Panc1 (cell line): ENCODE data around the gene SLC12A8. TPM values are rescaled to one million over a fixed set of nuclear protein-coding genes. Genes with fewer than 3 reads are reported as not detected.
A peak's percentile ranks its signal among the peaks of the same experiment; 100 is the strongest.

Experiments used
- ATAC-seq: fragments of 200-7000 bp; cut with Tn5 transposase; 2 replicates; pipeline ENCODE4 v1.9.1; 2020; ENCODE audit warnings: mild to moderate bottlenecking, moderate library complexity
- BruUV-seq: library from RNA; stranded (reverse); fragments of 400-500 nt; replicated peaks from 2 replicates; lab custom pipeline; 2021; lab: Mats Ljungman, UMichigan
- CTCF ChIA-PET: fragments of 300-600 bp; sonication (Branson Sonifier 250); formaldehyde crosslinking; loops from one replicate; lab custom pipeline; 2022; ENCODE audit warnings: antibody characterized with exemption; lab: Charles Lee
- POLR2A ChIA-PET: fragments of 300-600 bp; sonication (Branson Sonifier 250); formaldehyde crosslinking; loops from one replicate; lab custom pipeline; 2022; ENCODE audit warnings: antibody characterized with exemption; lab: Charles Lee
- DNase-seq: peaks from one replicate; pipeline ENCODE4 v3.0.0-alpha.2; 2010; ENCODE audit warnings: low read depth, low spot score
- H3K27ac ChIP-seq: 2 replicates; pipeline ENCODE4 v1.5.1; 2011; ENCODE audit warnings: mild to moderate bottlenecking, low read length, inconsistent platforms
- H3K27me3 ChIP-seq: fragments of 200-500 bp; sonication (Bioruptor generic); 2 replicates; pipeline ENCODE4 v1.6.0; 2014; ENCODE audit warnings: low read length, inconsistent platforms; ENCODE audit not compliant: control insufficient read depth, insufficient read depth
- H3K36me3 ChIP-seq: fragments of 200-500 bp; sonication (Bioruptor generic); 2 replicates; pipeline ENCODE4 v1.5.1; 2014; ENCODE audit warnings: inconsistent platforms, mild to moderate bottlenecking, low read length, moderate library complexity; ENCODE audit not compliant: control insufficient read depth, insufficient read depth
- H3K4me1 ChIP-seq: 2 replicates; pipeline ENCODE4 v1.5.1; 2011; ENCODE audit warnings: inconsistent platforms, mild to moderate bottlenecking, low read length, moderate library complexity; ENCODE audit not compliant: control insufficient read depth, insufficient read depth
- H3K4me3 ChIP-seq, 2 experiments: 2 replicates each; pipeline ENCODE4 v1.5.1; 2011 to 2012; ENCODE audit warnings: low read depth in 2 of 2, low read length in 2 of 2, mild to moderate bottlenecking in 2 of 2, inconsistent platforms in 1 of 2, moderate library complexity in 1 of 2
- H3K9me3 ChIP-seq: fragments of 200-500 bp; sonication (Bioruptor generic); 2 replicates; pipeline ENCODE4 v1.5.1; 2014; ENCODE audit warnings: low read depth, mild to moderate bottlenecking, inconsistent platforms, low read length, moderate library complexity; ENCODE audit not compliant: control insufficient read depth, insufficient read depth
- POLR2AphosphoS5 ChIP-seq: IDR thresholded peaks from 2 replicates; pipeline ENCODE4 v1.6.1; 2012; ENCODE audit warnings: mild to moderate bottlenecking, low read depth, low read length, moderate library complexity
- SIN3A ChIP-seq: IDR thresholded peaks from 2 replicates; pipeline ENCODE4 v1.6.1; 2012; ENCODE audit warnings: low read depth, mild to moderate bottlenecking, low read length, moderate library complexity, borderline replicate concordance; ENCODE audit not compliant: insufficient read depth
- TCF7L2 ChIP-seq: IDR thresholded peaks from 2 replicates; pipeline ENCODE4 v1.6.1; 2011; ENCODE audit warnings: mild to moderate bottlenecking, low read depth, low read length, inconsistent platforms
- in situ Hi-C: cut with HindIII; loops from 2 replicates; pipeline ENCODE4 v1.10.0; 2016; ENCODE audit warnings: low sequenced_read_pairs, low pct_unique_long_range_greater_than_20kb
- intact Hi-C: fragments of 100-400 bp; cut with micrococcal nuclease; formaldehyde crosslinking; loops from one replicate; pipeline ENCODE4 v1.10.0; 2022; ENCODE audit not compliant: unreplicated experiment
- total RNA-seq: library from RNA; stranded (reverse); gene quantifications from one replicate; pipeline ENCODE4 v1.2.1, GENCODE V29; 2021; ENCODE audit not compliant: unreplicated experiment
- TF ChIP-seq, protein P1 (sequence below), 2 experiments: IDR thresholded peaks; 2 replicates each; pipeline ENCODE4 v1.6.1; 2011 to 2012; ENCODE audit warnings: low read depth in 2 of 2, control low read depth in 1 of 2, low read length in 1 of 2, mild to moderate bottlenecking in 1 of 2, moderate library complexity in 1 of 2; ENCODE audit not compliant: insufficient read depth in 1 of 2
- TF ChIP-seq, protein P2 (sequence below): fragments of 450-650 bp; IDR thresholded peaks from 2 replicates; pipeline ENCODE4 v1.5.1; 2017; ENCODE audit warnings: mild to moderate bottlenecking

The SLC12A8 gene
- total RNA-seq, 1 experiment from 2014 or later: 7.0 TPM

DNA sequence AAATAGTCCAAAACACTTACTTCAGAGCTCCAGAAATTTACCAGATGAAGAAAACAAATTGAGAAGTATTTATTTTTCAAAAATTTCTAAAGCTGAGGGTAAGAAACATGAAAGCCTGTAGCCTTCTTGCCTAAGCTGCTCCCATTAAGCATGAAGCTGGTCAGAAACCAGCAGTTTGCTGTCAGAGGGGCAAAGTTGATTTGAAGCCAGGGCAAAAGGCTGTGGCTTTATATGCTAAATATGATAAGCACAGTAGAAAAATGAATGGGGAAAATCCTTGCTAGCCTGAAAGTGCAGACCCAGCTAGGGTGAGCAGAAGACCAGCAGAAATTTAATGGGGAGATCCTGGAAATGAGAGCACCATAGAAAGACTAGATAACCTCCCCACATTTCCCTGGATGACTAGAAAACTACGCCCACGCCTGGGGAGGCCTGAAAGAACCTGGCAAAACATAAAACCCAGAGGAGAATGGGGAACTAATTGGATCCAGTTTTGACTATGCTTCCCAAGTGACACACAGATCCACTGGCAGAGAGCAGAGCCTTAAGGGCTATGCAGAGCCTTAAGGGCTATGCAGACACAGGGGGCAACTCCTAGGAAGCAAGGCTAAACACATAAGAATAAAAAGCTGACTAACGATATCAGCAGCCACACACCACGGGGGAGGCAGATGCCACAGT lies 113.8 kb downstream of the SLC12A8 start:
- Histone ChIP-seq H3K27me3 (no peaks in the 10 kb centered on the region), H3K4me1 (peaks cover 4% of the 10 kb centered on the region; the same call in 1 of the 2 replicates), H3K4me3 (no peak overlapping the region), H3K36me3 (no peaks in the 10 kb centered on the region), H3K27ac (peak overlapping the region; percentile 45; the same call in 1 of the 2 replicates), H3K9me3 (no peaks in the 10 kb centered on the region; the same call in 1 of the 2 replicates)
- no peak for DNase-seq
- intact Hi-C loops: no loop called here
- in situ Hi-C loops: no loop called here
- no peak for ATAC-seq
- no TSS peak for BruUV-seq
- POLR2A ChIA-PET: interaction anchor here (0.7 kb wide), 1 partner anchor 166 kb away, joined by 4 read pairs; no protein-coding TSS in a partner anchor
- CTCF ChIA-PET: no interaction called here
- TF ChIP-seq, protein P1, sequence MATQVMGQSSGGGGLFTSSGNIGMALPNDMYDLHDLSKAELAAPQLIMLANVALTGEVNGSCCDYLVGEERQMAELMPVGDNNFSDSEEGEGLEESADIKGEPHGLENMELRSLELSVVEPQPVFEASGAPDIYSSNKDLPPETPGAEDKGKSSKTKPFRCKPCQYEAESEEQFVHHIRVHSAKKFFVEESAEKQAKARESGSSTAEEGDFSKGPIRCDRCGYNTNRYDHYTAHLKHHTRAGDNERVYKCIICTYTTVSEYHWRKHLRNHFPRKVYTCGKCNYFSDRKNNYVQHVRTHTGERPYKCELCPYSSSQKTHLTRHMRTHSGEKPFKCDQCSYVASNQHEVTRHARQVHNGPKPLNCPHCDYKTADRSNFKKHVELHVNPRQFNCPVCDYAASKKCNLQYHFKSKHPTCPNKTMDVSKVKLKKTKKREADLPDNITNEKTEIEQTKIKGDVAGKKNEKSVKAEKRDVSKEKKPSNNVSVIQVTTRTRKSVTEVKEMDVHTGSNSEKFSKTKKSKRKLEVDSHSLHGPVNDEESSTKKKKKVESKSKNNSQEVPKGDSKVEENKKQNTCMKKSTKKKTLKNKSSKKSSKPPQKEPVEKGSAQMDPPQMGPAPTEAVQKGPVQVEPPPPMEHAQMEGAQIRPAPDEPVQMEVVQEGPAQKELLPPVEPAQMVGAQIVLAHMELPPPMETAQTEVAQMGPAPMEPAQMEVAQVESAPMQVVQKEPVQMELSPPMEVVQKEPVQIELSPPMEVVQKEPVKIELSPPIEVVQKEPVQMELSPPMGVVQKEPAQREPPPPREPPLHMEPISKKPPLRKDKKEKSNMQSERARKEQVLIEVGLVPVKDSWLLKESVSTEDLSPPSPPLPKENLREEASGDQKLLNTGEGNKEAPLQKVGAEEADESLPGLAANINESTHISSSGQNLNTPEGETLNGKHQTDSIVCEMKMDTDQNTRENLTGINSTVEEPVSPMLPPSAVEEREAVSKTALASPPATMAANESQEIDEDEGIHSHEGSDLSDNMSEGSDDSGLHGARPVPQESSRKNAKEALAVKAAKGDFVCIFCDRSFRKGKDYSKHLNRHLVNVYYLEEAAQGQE (IDR thresholded peaks at IDR 0.05; ENCODE audit: insufficient read depth in 1 of 2, low read depth in 2 of 2, low read length in 1 of 2): no peak
- TF ChIP-seq, protein P2, sequence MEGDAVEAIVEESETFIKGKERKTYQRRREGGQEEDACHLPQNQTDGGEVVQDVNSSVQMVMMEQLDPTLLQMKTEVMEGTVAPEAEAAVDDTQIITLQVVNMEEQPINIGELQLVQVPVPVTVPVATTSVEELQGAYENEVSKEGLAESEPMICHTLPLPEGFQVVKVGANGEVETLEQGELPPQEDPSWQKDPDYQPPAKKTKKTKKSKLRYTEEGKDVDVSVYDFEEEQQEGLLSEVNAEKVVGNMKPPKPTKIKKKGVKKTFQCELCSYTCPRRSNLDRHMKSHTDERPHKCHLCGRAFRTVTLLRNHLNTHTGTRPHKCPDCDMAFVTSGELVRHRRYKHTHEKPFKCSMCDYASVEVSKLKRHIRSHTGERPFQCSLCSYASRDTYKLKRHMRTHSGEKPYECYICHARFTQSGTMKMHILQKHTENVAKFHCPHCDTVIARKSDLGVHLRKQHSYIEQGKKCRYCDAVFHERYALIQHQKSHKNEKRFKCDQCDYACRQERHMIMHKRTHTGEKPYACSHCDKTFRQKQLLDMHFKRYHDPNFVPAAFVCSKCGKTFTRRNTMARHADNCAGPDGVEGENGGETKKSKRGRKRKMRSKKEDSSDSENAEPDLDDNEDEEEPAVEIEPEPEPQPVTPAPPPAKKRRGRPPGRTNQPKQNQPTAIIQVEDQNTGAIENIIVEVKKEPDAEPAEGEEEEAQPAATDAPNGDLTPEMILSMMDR: no peak
- TF ChIP-seq SIN3A (no peak), TCF7L2 (no peak), POLR2AphosphoS5 (no peak)

DNA sequence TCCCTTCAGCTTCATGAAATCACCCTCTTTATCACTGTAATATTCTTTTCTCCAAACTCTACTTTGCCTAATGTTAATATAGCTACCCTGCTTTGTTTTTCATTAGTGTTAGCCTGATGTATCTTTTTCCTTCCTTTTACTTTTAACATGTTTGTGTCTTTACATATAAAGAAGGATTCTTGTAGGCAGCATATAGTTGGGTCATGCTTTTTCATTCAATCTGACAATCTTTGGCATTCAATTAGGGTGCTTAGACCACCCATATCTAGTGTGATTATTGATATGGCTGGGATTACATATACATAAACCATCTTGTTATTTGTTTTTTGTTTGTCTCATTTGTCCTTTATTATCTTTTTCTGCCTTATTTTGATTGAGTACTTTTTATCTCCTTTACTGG lies 121.9 kb downstream of the SLC12A8 start:
- no peak for ATAC-seq
- TF ChIP-seq, protein P2: no peak
- TF ChIP-seq, protein P1 (IDR thresholded peaks at IDR 0.05; ENCODE audit: insufficient read depth in 1 of 2, low read depth in 2 of 2, low read length in 1 of 2): no peak
- CTCF ChIA-PET: no interaction called here
- BruUV-seq: no TSS peak
- intact Hi-C loops: no loop called here
- peaks cover 3% of the 10 kb centered on the region; the same call in 1 of the 2 replicates for H3K9me3 ChIP-seq
- no peaks in the 10 kb centered on the region for H3K36me3 ChIP-seq
- no peak overlapping the region for H3K4me3 ChIP-seq
- POLR2A ChIA-PET: interaction anchor here (0.6 kb wide), 1 partner anchor 62 kb away, joined by 3 read pairs; no protein-coding TSS in a partner anchor
- DNase-seq: no peak
- in situ Hi-C loops: no loop called here
- H3K4me1 ChIP-seq: no peaks in the 10 kb centered on the region
- no peak overlapping the region for H3K27ac ChIP-seq
- H3K27me3 ChIP-seq: no peaks in the 10 kb centered on the region
